GM12872 (cell line): ENCODE data around the gene USF3.

Experiments
- TF ChIP-seq, protein P1 (sequence below): IDR thresholded peaks from 3 replicates; pipeline ENCODE4 v1.5.1; 2011; ENCODE audit warnings: low read depth, mild to moderate bottlenecking, low read length, moderate library complexity; ENCODE audit not compliant: insufficient read depth

USF3 gene

DNA sequence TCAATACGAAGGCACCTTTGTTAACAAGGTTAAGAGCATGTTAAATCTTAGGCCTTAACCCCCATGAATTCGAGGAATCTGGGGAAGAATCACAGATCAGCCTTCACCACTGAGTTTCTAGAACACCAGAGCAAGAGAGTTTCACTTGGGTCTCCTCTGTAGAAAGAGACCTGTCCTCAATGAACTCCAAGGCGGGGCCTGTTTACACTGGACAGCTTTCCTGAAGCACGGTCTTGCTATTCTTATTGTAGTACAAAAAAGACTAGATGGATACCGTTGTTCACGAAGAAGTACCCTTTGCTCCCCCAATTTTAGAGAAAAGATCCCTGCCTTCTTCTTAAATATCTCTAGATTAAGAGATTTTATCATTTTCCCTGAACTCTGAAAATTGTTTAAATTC lies 64.9 kb downstream of the USF3 start:
- TF ChIP-seq, protein P1, sequence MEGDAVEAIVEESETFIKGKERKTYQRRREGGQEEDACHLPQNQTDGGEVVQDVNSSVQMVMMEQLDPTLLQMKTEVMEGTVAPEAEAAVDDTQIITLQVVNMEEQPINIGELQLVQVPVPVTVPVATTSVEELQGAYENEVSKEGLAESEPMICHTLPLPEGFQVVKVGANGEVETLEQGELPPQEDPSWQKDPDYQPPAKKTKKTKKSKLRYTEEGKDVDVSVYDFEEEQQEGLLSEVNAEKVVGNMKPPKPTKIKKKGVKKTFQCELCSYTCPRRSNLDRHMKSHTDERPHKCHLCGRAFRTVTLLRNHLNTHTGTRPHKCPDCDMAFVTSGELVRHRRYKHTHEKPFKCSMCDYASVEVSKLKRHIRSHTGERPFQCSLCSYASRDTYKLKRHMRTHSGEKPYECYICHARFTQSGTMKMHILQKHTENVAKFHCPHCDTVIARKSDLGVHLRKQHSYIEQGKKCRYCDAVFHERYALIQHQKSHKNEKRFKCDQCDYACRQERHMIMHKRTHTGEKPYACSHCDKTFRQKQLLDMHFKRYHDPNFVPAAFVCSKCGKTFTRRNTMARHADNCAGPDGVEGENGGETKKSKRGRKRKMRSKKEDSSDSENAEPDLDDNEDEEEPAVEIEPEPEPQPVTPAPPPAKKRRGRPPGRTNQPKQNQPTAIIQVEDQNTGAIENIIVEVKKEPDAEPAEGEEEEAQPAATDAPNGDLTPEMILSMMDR = no peak

DNA sequence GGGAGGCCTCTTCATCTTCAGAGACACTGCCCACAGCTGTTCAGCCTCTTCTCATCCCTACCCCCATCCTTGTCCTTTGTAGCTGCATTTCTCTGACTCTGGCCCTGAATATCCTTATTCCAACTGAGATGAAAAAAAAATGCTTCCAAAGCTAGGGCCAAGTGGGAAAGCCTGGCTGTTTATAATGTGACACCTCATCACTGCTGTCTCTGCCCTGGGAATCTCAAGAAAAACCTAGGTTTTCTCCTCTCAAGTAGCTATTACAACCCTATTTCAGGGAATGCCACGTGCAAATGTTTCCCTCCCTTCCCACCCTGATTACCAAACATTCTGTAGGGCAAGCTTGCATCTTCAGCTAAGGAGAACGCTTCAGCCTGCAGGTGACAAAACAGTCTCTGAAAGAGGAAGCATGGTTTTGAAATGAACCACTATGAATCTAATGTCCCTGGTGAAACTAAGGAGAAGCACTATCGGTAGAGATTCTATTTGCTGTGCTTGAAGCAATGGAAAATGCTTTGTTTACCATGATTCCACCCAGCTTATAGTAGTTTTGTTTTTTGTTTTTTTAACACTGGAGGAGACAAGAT lies 65.4 kb downstream of the USF3 start:
- TF ChIP-seq, protein P1 = no peak

DNA sequence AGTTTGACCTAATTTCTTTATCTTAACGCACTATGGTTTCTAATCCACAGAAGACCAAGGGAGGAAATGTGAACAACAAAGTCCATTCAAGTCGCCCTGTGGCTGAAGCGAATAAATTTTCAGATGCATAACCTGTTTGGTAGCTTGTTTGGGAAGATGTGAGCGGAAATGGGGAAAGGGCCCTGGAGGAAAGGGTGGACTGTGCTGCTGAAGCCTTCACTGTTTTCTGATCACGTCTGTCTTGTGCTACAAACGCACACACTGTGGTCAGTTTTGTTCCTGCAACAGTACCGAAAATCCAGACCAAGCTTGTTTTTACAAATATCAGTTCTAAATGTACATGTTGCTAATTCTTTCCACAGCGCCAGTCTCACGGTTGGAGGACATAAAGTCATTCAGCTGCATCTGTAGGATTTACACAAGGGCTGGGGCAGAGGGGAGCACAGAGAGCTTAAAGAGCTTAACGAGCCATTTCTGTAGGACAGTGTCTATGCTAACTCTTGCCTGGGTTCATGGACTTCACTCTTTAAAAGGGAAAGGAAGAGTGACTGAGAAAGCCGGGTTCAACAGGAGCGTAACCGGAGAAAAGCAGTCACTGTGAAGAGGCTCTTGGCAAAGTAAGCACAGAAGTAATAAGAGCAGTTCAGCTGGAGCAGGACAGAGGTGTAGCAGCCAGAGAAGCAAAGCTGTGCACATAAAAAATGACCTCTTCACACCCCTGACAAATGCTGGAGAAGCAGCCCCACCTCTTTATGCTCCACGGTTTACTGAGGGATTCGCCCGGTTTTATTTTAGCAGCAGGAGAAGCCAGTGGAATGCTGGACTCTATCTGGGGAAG lies 66.6 kb downstream of the USF3 start:
- TF ChIP-seq, protein P1 = no peak

DNA sequence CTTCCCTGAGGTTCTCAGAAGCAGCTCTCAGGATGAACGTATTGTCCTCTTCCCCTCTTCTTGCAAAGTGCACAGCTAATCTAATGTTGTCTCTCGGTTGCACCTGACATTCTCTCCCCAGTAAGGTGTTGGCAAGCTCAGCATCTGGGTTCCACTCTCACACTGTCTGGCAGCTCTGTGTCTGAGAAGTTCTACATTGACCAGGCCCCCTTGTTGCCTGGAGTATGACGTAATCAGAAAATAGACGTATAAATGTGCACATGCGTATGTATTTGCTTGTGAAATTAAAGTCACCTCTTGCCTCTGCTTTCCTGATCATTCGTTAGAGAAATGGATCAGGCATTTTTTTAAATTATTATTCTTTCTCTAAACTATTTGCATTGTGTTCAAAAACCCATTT lies 67.7 kb downstream of the USF3 start:
- TF ChIP-seq, protein P1 = no peak

DNA sequence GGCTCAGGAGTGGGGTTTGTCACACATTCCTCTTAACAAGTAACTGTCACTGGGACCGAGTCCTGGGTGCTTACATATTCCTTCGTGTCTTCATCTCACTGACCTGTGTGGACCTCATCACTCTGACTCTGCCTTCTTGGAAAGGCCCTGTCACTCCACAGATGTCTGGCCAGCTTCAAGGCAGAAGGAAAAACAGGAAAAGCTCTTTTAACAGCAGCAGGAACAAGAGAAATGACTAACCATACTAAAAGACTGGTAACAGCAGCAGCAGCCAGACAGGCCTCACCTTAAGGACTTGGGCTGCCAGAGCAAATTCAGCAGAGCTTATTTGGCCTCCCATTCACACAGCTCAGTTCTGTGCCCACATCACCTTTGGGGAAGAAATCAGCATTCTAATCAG lies 68.1 kb downstream of the USF3 start:
- TF ChIP-seq, protein P1 = no peak

DNA sequence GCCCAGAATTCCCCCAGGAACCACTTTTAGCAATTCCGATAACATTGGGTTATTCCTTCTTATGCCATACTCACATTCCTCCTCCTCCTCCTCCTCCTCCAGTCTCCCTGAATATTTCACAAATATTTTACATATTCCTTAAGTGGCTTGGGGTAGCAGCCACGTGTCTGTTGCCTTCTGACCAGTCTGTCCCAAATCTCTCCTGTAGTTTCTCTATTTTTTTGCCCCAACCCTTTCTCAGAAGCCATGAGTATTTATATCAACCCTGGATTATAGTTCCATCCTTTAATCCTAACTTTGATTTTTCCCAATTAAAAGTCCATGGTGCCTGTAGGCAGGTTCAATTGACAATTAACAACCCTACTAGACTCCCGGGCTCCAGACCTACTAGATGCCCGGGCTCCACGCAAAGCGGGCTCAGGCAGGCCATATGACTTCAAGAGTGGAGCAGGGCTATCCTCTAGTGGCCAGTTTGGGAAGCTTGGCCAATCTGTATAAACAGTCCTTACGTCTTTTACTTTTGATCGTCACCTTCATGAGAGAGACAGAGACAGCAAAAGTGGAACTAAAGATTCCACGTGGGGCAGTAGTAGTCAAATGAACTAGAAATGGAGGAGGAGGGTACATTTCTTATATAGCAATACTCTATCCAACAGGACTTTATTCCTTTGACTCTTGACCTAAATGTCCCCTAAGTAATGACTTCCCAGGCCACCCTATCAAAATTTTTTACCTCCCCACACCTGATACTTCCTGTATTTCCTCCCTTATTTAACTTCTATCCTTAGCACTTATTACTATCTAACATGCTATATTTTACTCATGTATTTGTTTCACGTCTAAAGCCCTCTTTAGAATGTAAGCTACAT lies 69.7 kb downstream of the USF3 start:
- TF ChIP-seq, protein P1 = peak; percentile 88

DNA sequence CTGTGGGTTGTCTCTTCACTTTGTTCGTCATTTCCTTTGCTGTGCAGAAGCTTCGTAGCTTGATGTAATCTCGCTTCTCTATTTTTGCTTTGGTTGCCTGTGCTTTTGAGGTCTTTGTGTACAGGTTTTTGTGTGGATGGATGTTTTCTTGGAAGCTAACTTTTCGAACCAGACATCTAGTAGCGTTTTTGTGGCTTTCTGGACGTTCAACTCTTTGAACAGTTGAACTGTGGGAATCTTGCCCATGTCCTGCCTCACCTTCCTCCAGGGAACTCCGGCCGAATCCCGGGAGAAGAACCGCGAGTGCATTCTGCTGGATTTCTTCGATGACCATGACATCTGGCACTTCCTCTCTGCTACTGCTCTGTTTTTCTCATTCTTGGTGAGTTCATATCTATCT lies 70.6 kb downstream of the USF3 start:
- TF ChIP-seq, protein P1 = no peak
